ENCODE results near the gene CASZ1.

DNA sequence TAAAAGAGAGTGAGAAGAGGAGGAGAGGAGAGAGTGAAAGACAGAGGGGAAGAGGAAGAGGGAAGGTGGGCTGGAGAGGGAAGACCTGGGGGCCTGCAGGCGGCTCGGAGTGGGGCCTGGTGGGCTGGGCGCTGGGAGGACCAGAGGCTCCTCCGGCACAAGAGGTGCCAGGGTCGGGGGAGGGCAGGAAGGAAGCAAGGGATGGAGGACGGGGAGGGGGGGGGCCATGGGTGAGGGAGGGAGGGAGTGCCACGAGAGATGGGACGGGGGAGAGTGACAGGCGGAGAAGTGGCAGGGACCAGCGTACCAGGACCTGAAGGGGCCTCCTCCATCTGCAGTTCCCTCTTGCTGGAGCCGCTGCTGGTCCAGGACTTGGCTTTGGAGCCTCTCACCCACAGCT is 87.7 kb downstream of the CASZ1 start:
- TF ChIP-seq, protein P1, sequence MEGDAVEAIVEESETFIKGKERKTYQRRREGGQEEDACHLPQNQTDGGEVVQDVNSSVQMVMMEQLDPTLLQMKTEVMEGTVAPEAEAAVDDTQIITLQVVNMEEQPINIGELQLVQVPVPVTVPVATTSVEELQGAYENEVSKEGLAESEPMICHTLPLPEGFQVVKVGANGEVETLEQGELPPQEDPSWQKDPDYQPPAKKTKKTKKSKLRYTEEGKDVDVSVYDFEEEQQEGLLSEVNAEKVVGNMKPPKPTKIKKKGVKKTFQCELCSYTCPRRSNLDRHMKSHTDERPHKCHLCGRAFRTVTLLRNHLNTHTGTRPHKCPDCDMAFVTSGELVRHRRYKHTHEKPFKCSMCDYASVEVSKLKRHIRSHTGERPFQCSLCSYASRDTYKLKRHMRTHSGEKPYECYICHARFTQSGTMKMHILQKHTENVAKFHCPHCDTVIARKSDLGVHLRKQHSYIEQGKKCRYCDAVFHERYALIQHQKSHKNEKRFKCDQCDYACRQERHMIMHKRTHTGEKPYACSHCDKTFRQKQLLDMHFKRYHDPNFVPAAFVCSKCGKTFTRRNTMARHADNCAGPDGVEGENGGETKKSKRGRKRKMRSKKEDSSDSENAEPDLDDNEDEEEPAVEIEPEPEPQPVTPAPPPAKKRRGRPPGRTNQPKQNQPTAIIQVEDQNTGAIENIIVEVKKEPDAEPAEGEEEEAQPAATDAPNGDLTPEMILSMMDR (IDR thresholded peaks at IDR 0.05): no peak
- TF ChIP-seq POLR2A (IDR thresholded peaks at IDR 0.05): no peak
